ENCODE data around the gene CGB5.
"Not testable (repeated sequence)": the region's sequence is repeated elsewhere in the genome, so short reads cannot be mapped to it uniquely, and the experiment has no call there.

The CGB5 gene

DNA sequence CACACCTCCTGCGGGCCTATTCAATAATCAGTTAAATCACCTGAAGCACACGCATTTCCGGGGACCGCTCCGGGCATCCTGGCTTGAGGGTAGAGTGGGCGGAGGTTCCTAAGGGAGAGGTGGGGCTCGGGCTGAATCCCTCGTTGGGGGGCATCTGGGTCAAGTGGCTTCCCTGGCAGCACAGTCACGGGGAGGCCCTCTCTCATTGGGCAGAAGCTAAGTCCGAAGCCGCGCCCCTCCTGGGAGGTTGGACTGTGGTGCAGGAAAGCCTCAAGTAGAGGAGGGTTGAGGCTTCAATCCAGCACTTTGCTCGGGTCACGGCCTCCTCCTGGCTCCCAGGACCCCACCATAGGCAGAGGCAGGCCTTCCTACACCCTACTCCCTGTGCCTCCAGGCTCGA lies at the start of gene CGB5:
CGB5 (plus strand) TSS at position 301 of the 400 bp plus-strand sequence. CDS start 362 bp downstream, outside the sequence.
- not testable (repeated sequence) for DNase-seq

DNA sequence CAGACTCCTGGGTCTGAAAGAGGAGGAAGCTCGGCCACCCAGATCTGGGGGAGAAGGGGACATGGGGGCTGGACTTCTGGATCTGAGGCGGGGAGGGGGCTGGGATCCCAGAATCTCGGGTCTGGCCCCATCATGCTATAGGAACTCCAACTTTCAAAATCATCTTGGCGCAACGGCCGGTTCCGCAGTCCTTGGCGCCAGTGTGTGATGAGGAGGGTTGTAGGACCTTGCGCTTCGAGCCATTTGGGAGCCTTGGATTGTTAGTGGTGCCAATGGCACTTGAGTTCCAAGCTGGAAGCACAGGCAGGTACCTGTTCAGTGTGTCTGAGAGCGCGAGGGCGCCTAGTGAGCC lies 49.6 kb upstream of the CGB5 start:
- DNase-seq = no peak

DNA sequence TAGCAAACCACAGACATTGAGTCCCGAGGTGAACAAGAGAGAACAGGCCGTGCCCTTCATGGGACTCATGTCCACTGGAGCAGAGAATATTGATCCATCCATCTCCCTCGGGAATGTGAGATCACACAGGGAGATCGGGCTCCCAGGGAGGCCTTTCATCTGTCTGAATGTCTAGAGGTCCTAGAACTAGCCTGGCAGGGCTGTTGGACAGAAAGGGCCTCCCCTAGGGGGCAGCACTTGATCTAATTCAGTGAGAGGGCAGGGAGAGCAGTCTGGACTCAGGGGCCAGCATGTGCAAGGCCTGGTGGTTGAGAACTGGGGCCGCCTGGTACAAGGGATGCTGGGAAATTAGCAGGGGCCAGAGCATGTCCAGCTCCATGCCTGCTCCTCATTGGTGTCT lies 45.7 kb upstream of the CGB5 start:
- DNase-seq = peak; percentile 69 to 70

DNA sequence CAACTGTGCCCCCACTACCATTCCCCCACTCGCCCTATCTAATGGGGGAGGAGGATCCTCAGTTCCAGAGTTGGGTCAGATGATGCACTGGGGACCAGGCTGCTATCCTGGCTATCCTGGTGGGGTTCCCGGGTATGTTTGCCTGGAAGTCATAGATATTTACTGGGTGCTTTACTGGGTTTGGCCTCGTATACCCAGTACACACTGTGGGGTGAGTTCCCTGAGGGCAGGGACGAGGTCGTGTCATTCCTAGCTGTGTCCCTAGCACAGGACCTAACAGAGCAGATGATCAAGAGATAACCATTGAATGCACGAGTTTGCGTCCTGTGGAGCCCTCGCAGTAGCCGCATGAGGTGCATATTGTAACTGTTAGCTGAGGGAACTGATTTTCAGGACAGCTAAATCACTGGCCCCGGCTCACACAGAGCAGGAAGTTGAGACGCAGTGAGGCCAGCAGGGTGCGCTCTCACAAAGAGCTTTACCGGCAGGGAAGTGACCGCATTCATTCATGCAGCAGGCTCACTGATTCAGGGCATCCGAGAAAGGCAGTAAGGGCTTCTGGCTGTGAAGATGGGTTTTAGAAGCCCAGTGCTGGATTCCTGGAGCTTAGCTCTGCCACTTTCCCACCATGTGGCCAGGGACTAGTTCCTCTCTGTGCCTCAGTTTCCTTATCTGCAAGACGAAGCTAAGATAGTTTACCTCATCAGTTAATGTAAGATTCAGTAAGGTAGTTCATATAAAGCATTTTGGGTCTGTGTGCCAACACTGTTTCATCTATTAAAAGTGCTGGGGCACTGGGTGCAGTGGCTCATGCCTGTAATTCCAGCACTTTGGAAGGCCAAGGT lies 43.9 kb upstream of the CGB5 start:
- peak; percentile 71 to 76 for DNase-seq

DNA sequence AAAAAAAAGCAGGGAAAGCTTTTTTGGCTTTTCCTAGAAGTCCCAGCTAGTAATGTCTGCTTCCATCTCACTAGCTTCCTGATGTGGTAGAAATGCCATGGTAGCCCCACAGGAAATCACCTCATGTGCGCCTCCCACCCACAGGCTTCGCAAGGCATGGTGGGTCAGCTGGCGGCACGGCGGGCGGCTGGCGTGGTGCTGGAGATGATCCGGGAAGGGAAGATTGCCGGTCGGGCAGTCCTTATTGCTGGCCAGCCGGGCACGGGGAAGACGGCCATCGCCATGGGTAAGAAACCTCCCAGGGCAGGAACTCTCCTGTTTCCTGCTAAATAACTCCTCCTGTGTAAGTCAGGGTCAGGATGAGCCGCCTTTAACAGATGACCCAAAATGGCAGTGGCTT lies 39.5 kb upstream of the CGB5 start:
- DNase-seq = no peak

- DNase-seq = no peak
Observed at GRCh38 chr19:49004964-49005614, 38.6 kb upstream of the CGB5 start.

DNA sequence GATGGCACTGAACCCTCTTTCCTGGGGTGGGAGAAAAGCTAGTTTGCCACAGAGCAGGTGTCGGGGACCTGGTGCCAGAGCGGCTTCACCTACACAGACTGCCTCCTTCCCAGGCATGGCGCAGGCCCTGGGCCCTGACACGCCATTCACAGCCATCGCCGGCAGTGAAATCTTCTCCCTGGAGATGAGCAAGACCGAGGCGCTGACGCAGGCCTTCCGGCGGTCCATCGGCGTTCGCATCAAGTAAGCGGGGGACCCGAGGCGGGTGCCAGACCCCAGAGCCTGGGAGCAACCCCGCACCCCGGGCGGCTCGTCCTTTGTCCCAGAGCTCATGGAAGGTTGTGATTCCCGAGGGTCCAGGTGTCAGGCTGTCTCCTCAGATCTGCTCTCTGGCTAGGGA lies 36.7 kb upstream of the CGB5 start:
- no peak for DNase-seq

- no peak for DNase-seq
Observed at GRCh38 chr19:49009828-49010227, 33.8 kb upstream of the CGB5 start.

GRCh38 chr19:49010453-49010852 lies 33.2 kb upstream of the CGB5 start:
- no peak for DNase-seq

- no peak for DNase-seq
Observed at GRCh38 chr19:49011194-49011593, 32.5 kb upstream of the CGB5 start.

DNA sequence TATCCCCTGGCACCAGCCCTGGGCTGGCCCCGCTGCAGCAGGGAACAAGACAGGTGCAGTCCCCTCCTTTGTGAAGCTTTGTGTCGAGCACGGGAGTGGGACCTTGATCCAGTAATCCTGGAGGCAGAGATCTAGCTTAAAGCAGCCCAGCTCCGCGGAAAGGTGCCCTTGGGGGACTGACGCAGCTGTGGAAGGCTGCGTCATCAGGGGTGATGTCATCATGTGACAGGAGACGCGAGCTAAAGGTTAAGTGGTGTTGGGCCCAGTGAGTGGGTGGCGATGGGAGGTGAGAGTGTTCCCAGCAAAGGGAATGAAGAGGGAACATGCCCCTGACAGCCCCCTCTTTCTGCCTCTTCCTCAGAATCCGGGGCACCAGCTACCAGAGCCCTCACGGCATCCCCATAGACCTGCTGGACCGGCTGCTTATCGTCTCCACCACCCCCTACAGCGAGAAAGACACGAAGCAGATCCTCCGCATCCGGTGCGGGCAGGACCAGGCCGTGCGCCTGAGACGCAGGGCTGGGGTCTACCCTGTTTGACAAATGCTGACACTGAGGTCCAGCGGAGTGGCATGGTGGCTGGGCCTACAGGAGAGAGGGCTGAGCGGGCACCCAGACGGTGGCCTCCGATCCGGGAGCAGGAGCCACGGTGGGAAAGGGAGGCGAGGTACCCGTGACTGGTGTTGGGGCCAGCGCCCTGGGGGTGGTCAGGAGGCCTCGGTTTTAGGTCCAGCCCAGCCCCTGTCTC lies 29.4 kb upstream of the CGB5 start:
- DNase-seq = no peak

DNA sequence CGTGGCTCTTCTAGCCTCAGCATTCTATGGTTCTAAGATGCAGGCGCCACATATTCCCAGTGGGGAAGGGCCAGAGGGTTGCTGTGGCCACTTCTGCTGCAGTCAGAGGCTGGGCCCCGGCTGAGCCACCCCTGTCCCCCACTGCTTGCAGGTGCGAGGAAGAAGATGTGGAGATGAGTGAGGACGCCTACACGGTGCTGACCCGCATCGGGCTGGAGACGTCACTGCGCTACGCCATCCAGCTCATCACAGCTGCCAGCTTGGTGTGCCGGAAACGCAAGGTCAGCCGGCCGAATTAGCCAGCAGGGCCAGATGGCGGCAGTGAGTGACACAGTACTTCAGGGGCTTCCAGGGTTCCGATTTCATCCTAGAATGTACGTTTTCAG lies 28.8 kb upstream of the CGB5 start:
- no peak for DNase-seq

GRCh38 chr19:49016067-49016839 lies 27.4 kb upstream of the CGB5 start:
- no peak for DNase-seq

- no peak for DNase-seq
Observed at GRCh38 chr19:49017041-49017665, 26.5 kb upstream of the CGB5 start, which contains the start of gene LHB. LHB (minus strand) TSS chr19:49017091; CDS start chr19:49017081, 10 bp downstream.

DNA sequence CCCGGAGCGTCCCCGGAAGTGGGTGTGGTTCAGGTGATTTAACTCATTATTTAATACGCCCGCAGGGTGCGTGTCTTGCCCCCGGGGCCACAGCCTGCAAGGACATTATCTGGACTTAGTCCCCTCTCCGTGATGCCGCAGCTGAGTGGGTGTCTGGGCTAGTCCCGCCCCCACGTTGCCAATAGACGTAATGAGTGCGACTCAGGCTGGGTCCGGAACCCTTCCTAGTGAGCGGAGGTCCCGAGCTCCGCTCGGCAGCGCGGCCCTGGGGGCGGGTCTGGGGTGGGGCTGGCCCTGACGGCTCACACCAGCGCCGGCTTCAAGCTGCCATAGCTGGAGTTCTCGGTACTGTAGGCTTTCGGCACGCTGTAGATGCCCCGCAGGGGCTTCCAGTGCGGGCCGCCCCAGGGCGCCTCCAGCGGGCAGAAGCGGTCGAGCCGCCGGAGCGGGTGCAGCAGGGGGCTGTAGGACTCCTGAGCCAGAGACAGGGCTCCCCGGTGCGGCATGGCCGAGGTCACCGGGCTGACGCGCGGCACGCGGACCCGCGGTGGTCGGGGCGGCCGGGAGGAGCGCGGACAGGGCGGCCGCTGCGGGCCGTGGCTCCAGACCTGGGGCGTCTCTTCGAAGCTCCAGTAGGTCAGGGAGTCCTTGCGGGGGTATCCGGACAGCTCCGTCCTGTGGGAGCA lies 25.8 kb upstream of the CGB5 start:
- DNase-seq = peak; percentile 65 to 68

DNA sequence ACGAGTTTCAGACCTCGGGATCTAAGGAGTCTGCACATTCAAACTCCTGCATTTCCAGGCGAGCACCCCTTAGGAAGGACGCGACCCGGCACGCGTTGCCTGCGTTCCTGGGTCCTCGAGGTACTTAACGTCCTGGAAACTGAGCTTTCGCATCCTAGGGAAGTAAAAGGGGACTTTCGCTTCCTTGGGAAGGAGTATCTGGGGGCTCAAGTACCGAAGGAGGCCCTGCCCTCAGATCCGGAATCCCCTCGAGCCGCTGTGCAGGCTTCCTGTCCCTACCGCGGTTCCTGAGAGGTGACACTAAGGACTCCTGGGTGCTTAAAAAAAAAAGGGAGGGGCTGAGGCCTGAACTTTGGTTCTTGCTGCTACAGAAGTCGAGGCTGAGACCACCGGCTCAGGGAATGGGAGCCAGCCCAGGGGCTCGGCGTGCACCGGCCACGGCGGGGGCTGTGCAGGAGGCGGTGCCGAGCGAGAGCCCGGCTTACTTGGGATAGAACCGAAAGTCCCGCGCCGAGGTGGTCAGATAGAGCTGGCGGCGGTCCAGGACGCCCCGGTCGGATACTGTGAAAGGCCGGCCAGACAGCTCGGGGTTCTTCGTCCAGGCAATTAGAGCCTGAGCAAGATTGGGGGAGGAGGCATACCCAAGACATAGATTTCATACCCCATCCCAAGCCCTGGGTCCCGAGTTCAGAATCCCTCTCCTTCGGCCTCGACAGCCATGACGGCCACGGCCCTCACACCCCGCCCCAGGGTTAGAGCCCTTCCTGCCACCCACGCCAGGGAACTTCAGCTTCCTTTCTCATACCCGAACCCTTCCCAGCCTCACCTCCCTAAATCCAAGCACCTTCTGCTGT lies 25.0 kb upstream of the CGB5 start:
- DNase-seq = peak in 1 of 2 donors; percentile 24

DNA sequence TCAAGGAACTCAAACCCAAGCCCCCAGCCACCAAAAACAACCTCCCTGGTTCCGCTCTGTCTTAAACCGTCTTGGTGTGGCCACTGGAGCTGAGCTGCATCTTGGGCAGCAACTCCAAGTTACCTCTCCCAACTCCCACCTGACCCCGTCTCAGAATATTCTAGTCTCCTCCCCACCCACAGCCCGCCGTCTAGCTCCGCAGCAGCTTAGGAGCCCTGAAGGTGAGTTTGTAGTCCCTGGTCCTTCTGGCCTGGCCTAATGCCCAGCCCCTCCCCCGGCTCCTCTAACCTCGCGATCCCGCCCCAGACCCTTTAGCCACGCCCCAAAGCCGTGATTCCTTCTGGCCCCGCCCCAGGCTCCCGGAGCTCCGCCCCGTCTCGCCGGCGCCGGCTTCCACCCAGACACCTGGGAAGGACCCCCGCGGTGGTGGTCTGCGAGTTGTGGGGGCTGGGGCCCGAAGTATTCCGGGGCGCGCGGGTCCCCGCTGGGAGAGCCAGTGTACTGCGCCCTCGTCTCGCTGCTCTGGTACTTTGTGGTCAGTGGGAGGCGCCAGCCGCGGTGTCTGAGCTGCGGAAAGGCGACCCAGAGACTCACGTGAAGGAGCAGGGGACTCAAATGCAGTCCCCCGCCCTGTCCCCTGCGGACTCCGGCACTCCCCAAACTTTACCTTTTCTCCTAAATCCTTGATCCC lies 24.3 kb upstream of the CGB5 start:
- peak; percentile 65 to 74 for DNase-seq

- DNase-seq = no peak
Observed at GRCh38 chr19:49020342-49020741, 23.3 kb upstream of the CGB5 start.

DNA sequence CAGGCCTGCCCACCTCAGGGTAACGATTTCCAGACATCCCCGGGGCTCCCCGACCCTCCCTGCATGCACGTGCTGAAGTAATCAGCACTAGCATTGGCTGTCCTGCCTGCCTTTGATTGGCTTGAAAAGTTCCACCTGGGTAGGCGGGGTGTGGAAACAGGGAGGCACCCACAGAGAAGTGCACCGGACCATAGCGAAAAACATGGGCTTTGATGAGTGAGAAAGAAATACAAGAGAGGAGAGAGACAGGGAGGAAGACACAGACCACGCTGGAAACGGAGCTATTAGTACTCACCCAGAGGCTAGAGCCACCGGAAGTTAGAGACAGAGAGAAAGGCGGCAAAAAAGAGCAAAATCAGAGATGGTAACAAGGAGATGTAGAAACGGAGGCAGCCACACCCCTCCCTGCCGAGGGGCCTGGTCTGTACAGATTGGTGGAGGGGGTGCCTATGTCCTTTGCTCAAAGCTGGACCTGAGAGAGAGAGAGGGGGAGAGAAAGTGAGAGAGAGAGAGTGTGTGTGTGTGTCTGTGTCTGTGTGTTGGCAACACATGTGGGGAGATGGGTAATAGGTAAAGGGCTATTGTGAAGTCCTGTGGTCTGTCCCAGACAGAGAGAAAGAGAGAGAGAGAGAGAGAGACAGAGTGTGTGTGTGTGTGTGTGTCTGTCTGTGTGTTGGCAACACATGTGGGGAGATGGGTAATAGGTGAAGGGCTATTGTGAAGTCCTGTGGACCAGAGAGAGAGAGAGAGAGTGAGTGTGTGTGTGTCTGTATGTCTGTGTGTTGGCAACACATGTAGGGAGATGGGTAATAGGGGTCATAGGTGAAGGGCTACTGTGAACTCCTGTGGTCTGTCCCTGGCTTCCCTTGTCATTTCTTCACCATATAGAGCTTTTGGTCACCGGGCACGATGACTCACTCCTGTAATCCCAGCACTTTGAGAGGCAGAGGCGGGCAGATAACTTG lies 22.4 kb upstream of the CGB5 start:
- no peak for DNase-seq
